Neural progenitor cell (in vitro differentiated cells): ENCODE data around the gene ZPBP2.

Source experiments
- EZH2 ChIP-seq: fragments of 200-600 bp; sonication (generic); IDR thresholded peaks from 2 replicates; pipeline ENCODE4 v1.6.1; 2017; ENCODE audit warnings: antibody characterized with exemption, mild to moderate bottlenecking, moderate library complexity
- EZH2phosphoT487 ChIP-seq: fragments of 200-600 bp; sonication (generic); IDR thresholded peaks from 2 replicates; pipeline ENCODE4 v1.6.1; 2017; ENCODE audit warnings: antibody characterized with exemption
- TF ChIP-seq, protein P1 (sequence below): fragments of 200-600 bp; sonication (generic); IDR thresholded peaks from 2 replicates; pipeline ENCODE4 v1.5.1; 2017; ENCODE audit warnings: antibody characterized with exemption, mild to moderate bottlenecking

DNA sequence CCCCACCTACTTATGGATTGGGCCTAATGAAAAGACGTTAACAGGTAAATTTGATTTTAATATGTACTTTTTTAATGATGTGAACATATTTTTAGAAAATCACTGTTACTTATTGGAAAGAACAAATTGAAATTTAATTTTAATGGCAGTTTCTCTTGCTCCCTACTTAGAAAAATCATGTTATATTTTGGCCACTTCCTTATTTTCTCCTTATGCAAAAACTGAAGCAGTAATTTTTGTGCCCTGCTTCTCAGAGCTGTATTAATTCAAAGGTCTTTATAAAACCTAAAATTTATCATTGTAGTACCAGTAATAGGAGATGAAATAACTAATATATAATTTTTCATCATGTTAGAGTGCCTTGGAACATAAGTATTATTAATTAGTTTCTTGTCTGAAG lies 2.8 kb downstream of the ZPBP2 start:
- TF ChIP-seq, protein P1, sequence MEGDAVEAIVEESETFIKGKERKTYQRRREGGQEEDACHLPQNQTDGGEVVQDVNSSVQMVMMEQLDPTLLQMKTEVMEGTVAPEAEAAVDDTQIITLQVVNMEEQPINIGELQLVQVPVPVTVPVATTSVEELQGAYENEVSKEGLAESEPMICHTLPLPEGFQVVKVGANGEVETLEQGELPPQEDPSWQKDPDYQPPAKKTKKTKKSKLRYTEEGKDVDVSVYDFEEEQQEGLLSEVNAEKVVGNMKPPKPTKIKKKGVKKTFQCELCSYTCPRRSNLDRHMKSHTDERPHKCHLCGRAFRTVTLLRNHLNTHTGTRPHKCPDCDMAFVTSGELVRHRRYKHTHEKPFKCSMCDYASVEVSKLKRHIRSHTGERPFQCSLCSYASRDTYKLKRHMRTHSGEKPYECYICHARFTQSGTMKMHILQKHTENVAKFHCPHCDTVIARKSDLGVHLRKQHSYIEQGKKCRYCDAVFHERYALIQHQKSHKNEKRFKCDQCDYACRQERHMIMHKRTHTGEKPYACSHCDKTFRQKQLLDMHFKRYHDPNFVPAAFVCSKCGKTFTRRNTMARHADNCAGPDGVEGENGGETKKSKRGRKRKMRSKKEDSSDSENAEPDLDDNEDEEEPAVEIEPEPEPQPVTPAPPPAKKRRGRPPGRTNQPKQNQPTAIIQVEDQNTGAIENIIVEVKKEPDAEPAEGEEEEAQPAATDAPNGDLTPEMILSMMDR = no peak
- TF ChIP-seq EZH2phosphoT487 (no peak), EZH2 (no peak)
